Testis (tissue), 3 donors: ENCODE measurements around the gene CTIF. TPM values are rescaled to one million over a fixed set of nuclear protein-coding genes. Genes with fewer than 3 reads are reported as not detected.

Experiments used
- DNase-seq: peaks from one replicate; pipeline ENCODE4 v3.0.0-alpha.2; 2019
- H3K27ac ChIP-seq, 2 donors: fragments of 200-600 bp; sonication (generic); one replicate each; pipeline ENCODE4 v1.5.1; 2019
- H3K27me3 ChIP-seq: fragments of 200-600 bp; sonication (generic); one replicate; pipeline ENCODE4 v1.5.1; 2019
- H3K36me3 ChIP-seq: fragments of 200-600 bp; sonication (generic); one replicate; pipeline ENCODE4 v1.5.1; 2017; ENCODE audit warnings: low read depth; ENCODE audit errors: missing control alignments
- H3K4me1 ChIP-seq: fragments of 200-600 bp; sonication (generic); one replicate; pipeline ENCODE4 v1.5.1; 2019
- H3K4me3 ChIP-seq, 2 donors: fragments of 200-600 bp; sonication (generic); one replicate each; pipeline ENCODE4 v1.5.1; 2017 to 2019
- H3K9me3 ChIP-seq: fragments of 200-600 bp; sonication (generic); one replicate; pipeline ENCODE4 v1.5.1; 2017
- CTCF ChIP-seq, 3 experiments: fragments of 450-650 bp in 2 of 3; fragments of 200-600 bp in 1 of 3; sonication (generic) in 1 of 3; IDR thresholded peaks; one replicate each; pipeline ENCODE4 v1.5.1; 2016 to 2019; ENCODE audit warnings: antibody characterized with exemption in 3 of 3, mild to moderate bottlenecking in 2 of 3, moderate library complexity in 1 of 3
- POLR2A ChIP-seq: fragments of 450-650 bp; IDR thresholded peaks from one replicate; pipeline ENCODE4 v1.6.1; 2017; ENCODE audit warnings: antibody characterized with exemption, mild to moderate bottlenecking, moderate library complexity
- WGBS, 2 donors: methylation state at CpG; one replicate each; pipeline ENCODE4 v1.1.5; 2018; 5-methylcytosine and 5-hydroxymethylcytosine counted together
- intact Hi-C: fragments of 100-400 bp; cut with DNase I; formaldehyde crosslinking; loops from one replicate; pipeline ENCODE4 v1.15.1; 2023; ENCODE audit warnings: low total_unique reads
- polyA plus RNA-seq: library from polyadenylated mRNA; stranded (reverse); fragments of 350-450 nt; fragmentation: Illumina TruSeq; extraction: RNeasy Lipid Tissue Mini Kit (QIAGEN cat#74804); gene quantifications from one replicate; pipeline ENCODE4 v1.2.3, GENCODE V29; 2014; ENCODE audit warnings: low read depth, low replicate concordance; ENCODE audit not compliant: insufficient read depth
- total RNA-seq, 2 donors: library from RNA; depleted of rRNA; stranded (reverse); fragments of >200 nt; gene quantifications; one replicate each; pipeline ENCODE4 v1.2.3, GENCODE V29; 2016

The CTIF gene
- total and polyA plus RNA-seq, 3 donors from 2014 or later = 33.8 to 41.5 (median 35.6) TPM

- TF ChIP-seq CTCF (IDR thresholded peaks at IDR 0.05) (no peak), POLR2A (no peak)
- Histone ChIP-seq H3K4me3 (no peak overlapping the region), H3K9me3 (no peaks in the 10 kb centered on the region), H3K36me3 (no peaks in the 10 kb centered on the region), H3K27me3 (no peaks in the 10 kb centered on the region), H3K4me1 (no peaks in the 10 kb centered on the region), H3K27ac (no peak overlapping the region)
- intact Hi-C loops = no loop called here
- 89 to 91% methylated on average over 9 of the region's 9 CpGs for WGBS, 2 donors
- no peak for DNase-seq
These were observed 156.8 kb downstream of the CTIF start for GRCh38 chr18:48695671-48696070.

- no peak for DNase-seq
- H3K36me3 ChIP-seq = no peaks in the 10 kb centered on the region
- TF ChIP-seq POLR2A (no peak), CTCF (IDR thresholded peaks at IDR 0.05) (no peak)
- no peaks in the 10 kb centered on the region for H3K9me3 ChIP-seq
- H3K4me3 ChIP-seq = no peak overlapping the region
- 98 to 99% methylated on average over 6 to 8 of the region's 8 CpGs for WGBS, 2 donors
- H3K27me3 ChIP-seq = no peaks in the 10 kb centered on the region
- H3K27ac ChIP-seq = no peak overlapping the region
- no peaks in the 10 kb centered on the region for H3K4me1 ChIP-seq
- intact Hi-C loops = no loop called here
These were observed 157.4 kb downstream of the CTIF start for GRCh38 chr18:48696218-48696617.

GRCh38 chr18:48697441-48697840, 158.6 kb downstream of the CTIF start:
- intact Hi-C loops = no loop called here
- no peak overlapping the region for H3K4me3 ChIP-seq
- no peak for TF ChIP-seq POLR2A
- TF ChIP-seq CTCF (IDR thresholded peaks at IDR 0.05) = no peak
- no peak overlapping the region for H3K27ac ChIP-seq
- no peaks in the 10 kb centered on the region for H3K36me3 ChIP-seq
- no peak for DNase-seq
- no peaks in the 10 kb centered on the region for H3K4me1 ChIP-seq
- no peaks in the 10 kb centered on the region for H3K9me3 ChIP-seq
- H3K27me3 ChIP-seq = no peaks in the 10 kb centered on the region
- 43 to 55% methylated on average over 1 of the region's 1 CpG for WGBS, 2 donors

GRCh38 chr18:48698707-48699106, 159.9 kb downstream of the CTIF start:
- Histone ChIP-seq H3K4me3 (no peak overlapping the region), H3K9me3 (no peaks in the 10 kb centered on the region), H3K27me3 (no peaks in the 10 kb centered on the region), H3K4me1 (no peaks in the 10 kb centered on the region), H3K36me3 (no peaks in the 10 kb centered on the region), H3K27ac (no peak overlapping the region)
- DNase-seq = no peak
- WGBS, 2 donors = 80 to 82% methylated on average over 5 of the region's 5 CpGs
- intact Hi-C loops = no loop called here
- TF ChIP-seq POLR2A (no peak), CTCF (IDR thresholded peaks at IDR 0.05) (no peak)

- 87 to 97% methylated on average over 6 to 7 of the region's 7 CpGs for WGBS, 2 donors
- no peak for TF ChIP-seq POLR2A
- no peak for TF ChIP-seq CTCF (IDR thresholded peaks at IDR 0.05)
These were observed 160.9 kb downstream of the CTIF start for GRCh38 chr18:48699761-48700160.

More at GRCh38 chr18:48699761-48700160, 160.9 kb downstream of the CTIF start:
- Histone ChIP-seq H3K9me3 (no peaks in the 10 kb centered on the region), H3K27me3 (no peaks in the 10 kb centered on the region), H3K4me1 (no peaks in the 10 kb centered on the region), H3K4me3 (no peak overlapping the region), H3K27ac (no peak overlapping the region), H3K36me3 (no peaks in the 10 kb centered on the region)
- DNase-seq = no peak
- intact Hi-C loops = no loop called here
